Type B pancreatic cell (in vitro differentiated cells): ENCODE data around the gene KDM4B. TPM values are rescaled to one million over a fixed set of nuclear protein-coding genes. Genes with fewer than 3 reads are reported as not detected.

ENCODE experiments used
- DNase-seq: peaks from one replicate; pipeline ENCODE4 v3.0.0; 2021; ENCODE audit warnings: mixed read lengths; ENCODE audit not compliant: unreplicated experiment; ENCODE audit errors: extremely low spot score
- H3K27ac Mint-ChIP-seq: 2 replicates; pipeline ENCODE4 v1.8.0; 2021; ENCODE audit warnings: mild to moderate bottlenecking, mixed read lengths
- H3K27me3 Mint-ChIP-seq: 2 replicates; pipeline ENCODE4 v1.8.0; 2021; ENCODE audit warnings: mixed read lengths
- H3K36me3 Mint-ChIP-seq: 2 replicates; pipeline ENCODE4 v1.8.0; 2021; ENCODE audit warnings: mixed read lengths
- H3K4me1 Mint-ChIP-seq: one replicate; pipeline ENCODE4 v1.8.0; 2021; ENCODE audit warnings: mixed read lengths; ENCODE audit not compliant: unreplicated experiment
- H3K4me3 Mint-ChIP-seq: 2 replicates; pipeline ENCODE4 v1.8.0; 2021; ENCODE audit warnings: mild to moderate bottlenecking, mixed read lengths
- H3K9me3 Mint-ChIP-seq: 2 replicates; pipeline ENCODE4 v1.8.0; 2021; ENCODE audit warnings: mixed read lengths
- total RNA-seq: library from RNA; stranded (reverse); gene quantifications from 2 replicates; pipeline ENCODE4 v1.2.1, GENCODE V29; 2021; ENCODE audit warnings: low replicate concordance
- TF ChIP-seq, protein P1 (sequence below): fragments of 200-600 bp; sonication (generic); conservative IDR thresholded peaks from 2 replicates; pipeline ENCODE4 v1.5.0; 2021; ENCODE audit warnings: antibody characterized with exemption, mild to moderate bottlenecking

KDM4B gene
- total RNA-seq, 1 donor from 2014 or later: 48.8 TPM

GRCh38 chr19:5057860-5058259, 88.9 kb downstream of the KDM4B start:
- no peaks in the 10 kb centered on the region for H3K4me1 Mint-ChIP-seq
- H3K36me3 Mint-ChIP-seq: peaks cover 23% of the 10 kb centered on the region
- DNase-seq: no peak
- no peaks in the 10 kb centered on the region for H3K9me3 Mint-ChIP-seq
- H3K27ac Mint-ChIP-seq: no peak overlapping the region
- TF ChIP-seq, protein P1, sequence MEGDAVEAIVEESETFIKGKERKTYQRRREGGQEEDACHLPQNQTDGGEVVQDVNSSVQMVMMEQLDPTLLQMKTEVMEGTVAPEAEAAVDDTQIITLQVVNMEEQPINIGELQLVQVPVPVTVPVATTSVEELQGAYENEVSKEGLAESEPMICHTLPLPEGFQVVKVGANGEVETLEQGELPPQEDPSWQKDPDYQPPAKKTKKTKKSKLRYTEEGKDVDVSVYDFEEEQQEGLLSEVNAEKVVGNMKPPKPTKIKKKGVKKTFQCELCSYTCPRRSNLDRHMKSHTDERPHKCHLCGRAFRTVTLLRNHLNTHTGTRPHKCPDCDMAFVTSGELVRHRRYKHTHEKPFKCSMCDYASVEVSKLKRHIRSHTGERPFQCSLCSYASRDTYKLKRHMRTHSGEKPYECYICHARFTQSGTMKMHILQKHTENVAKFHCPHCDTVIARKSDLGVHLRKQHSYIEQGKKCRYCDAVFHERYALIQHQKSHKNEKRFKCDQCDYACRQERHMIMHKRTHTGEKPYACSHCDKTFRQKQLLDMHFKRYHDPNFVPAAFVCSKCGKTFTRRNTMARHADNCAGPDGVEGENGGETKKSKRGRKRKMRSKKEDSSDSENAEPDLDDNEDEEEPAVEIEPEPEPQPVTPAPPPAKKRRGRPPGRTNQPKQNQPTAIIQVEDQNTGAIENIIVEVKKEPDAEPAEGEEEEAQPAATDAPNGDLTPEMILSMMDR: no peak
- no peaks in the 10 kb centered on the region for H3K27me3 Mint-ChIP-seq
- no peak overlapping the region for H3K4me3 Mint-ChIP-seq

GRCh38 chr19:5058521-5059212, 89.8 kb downstream of the KDM4B start:
- no peaks in the 10 kb centered on the region for H3K9me3 Mint-ChIP-seq
- H3K4me1 Mint-ChIP-seq: no peaks in the 10 kb centered on the region
- H3K4me3 Mint-ChIP-seq: no peak overlapping the region
- H3K27me3 Mint-ChIP-seq: no peaks in the 10 kb centered on the region
- TF ChIP-seq, protein P1: no peak
- H3K27ac Mint-ChIP-seq: no peak overlapping the region
- DNase-seq: no peak
- H3K36me3 Mint-ChIP-seq: peaks cover 29% of the 10 kb centered on the region

DNA sequence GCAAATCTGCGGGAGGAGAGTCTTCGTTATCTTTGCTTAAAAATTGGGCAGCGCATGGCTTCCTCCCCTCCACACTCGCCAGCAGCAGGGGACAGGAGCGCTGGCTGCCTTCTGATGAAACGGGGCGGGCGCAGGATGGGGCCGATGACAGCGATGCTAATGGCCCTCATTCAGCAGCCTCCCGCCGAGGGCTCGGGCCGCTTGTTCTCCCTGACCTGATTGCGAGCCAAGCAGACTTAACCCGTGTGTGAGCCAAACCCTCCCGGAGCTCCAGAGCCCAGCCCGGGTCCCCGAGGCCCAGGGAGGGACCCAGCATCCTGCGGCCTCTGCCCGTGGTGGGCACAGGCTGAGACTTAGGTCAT, 90.3 kb downstream of the KDM4B start:
- peaks cover 29% of the 10 kb centered on the region for H3K36me3 Mint-ChIP-seq
- TF ChIP-seq, protein P1: no peak
- no peak overlapping the region for H3K27ac Mint-ChIP-seq
- DNase-seq: no peak
- no peaks in the 10 kb centered on the region for H3K9me3 Mint-ChIP-seq
- H3K4me1 Mint-ChIP-seq: no peaks in the 10 kb centered on the region
- no peak overlapping the region for H3K4me3 Mint-ChIP-seq
- no peaks in the 10 kb centered on the region for H3K27me3 Mint-ChIP-seq

- Mint-ChIP-seq H3K9me3 (no peaks in the 10 kb centered on the region), H3K27ac (no peak overlapping the region), H3K4me1 (no peaks in the 10 kb centered on the region), H3K36me3 (peaks cover 29% of the 10 kb centered on the region), H3K4me3 (no peak overlapping the region), H3K27me3 (no peaks in the 10 kb centered on the region)
- TF ChIP-seq, protein P1: no peak
- DNase-seq: no peak
Observed at GRCh38 chr19:5059793-5060192, 90.9 kb downstream of the KDM4B start.

DNA sequence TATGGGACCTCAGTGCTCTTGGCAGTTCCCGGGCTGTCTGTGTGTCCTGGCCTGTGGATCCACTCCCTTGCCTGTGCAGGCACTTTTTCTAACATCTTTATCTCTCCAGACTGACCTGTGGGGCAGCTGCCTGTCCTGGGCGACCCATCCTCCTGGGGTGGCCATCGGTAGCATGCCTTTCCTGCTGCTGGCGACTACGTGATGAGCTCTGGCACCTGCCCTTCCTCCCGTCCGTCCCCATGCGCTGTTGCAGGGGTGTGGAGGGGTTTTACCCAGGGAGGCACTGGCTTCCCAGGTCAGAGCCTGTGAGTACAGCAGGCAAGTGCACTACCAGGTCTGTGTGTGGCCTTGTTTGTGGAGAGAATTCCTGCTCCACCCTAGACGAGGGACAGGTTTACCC, 93.3 kb downstream of the KDM4B start:
- no peaks in the 10 kb centered on the region for H3K27me3 Mint-ChIP-seq

More for the DNA sequence above, 93.3 kb downstream of the KDM4B start:
- Mint-ChIP-seq H3K9me3 (no peaks in the 10 kb centered on the region), H3K4me1 (peaks cover 8% of the 10 kb centered on the region), H3K36me3 (peaks cover 27% of the 10 kb centered on the region), H3K4me3 (no peak overlapping the region), H3K27ac (no peak overlapping the region)
- no peak for DNase-seq
- TF ChIP-seq, protein P1: no peak
